Measurements from ENCODE around the gene CREM.

CREM gene

DNA sequence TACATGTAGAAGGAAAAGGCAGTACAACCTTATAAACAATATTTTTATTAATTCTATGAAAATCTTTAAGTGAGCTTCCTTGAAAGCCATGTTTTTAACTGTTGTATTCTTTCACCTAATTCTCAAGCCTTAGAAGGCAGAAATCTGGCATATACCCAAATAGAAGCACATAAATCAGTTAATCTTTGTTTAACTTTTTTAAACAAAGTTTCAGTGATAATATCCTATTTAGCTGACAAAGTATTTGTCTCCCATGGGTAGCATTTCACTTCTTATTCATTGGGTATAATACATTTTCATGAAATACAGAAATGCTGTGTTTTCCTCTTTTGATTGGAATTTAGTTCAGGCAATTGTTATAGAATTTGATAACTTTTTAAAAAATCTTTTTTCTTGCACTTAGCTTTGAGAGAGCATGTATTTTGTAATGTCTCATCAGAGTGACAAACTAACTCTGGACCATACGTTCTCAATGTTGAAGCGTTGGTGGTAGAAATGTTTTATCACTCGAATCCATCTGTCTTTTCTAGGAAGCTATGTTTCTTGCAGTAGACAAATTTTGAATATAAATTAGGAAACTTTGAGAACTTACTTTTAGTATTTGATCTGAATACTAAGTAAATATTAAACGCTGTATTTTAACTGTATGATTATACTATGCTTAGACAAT lies 78.1 kb downstream of the CREM start:
- DNase-seq, result no peak
- in situ Hi-C loops (cut with HindIII; ENCODE audit: low pct_ligation_motif_present, low sequenced_read_pairs), result no loop called here
- no peak overlapping the region for H3K4me3 ChIP-seq (ENCODE audit: low read depth, low read length)
- no peak overlapping the region for H3K27ac ChIP-seq
- no peaks in the 10 kb centered on the region for H3K36me3 ChIP-seq (replicated peaks)
- H3K27me3 ChIP-seq (replicated peaks), result no peaks in the 10 kb centered on the region
- TF ChIP-seq, protein P1, sequence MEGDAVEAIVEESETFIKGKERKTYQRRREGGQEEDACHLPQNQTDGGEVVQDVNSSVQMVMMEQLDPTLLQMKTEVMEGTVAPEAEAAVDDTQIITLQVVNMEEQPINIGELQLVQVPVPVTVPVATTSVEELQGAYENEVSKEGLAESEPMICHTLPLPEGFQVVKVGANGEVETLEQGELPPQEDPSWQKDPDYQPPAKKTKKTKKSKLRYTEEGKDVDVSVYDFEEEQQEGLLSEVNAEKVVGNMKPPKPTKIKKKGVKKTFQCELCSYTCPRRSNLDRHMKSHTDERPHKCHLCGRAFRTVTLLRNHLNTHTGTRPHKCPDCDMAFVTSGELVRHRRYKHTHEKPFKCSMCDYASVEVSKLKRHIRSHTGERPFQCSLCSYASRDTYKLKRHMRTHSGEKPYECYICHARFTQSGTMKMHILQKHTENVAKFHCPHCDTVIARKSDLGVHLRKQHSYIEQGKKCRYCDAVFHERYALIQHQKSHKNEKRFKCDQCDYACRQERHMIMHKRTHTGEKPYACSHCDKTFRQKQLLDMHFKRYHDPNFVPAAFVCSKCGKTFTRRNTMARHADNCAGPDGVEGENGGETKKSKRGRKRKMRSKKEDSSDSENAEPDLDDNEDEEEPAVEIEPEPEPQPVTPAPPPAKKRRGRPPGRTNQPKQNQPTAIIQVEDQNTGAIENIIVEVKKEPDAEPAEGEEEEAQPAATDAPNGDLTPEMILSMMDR (IDR thresholded peaks at IDR 0.05; ENCODE audit: low read depth, low read length, missing control alignments), result no peak

DNA sequence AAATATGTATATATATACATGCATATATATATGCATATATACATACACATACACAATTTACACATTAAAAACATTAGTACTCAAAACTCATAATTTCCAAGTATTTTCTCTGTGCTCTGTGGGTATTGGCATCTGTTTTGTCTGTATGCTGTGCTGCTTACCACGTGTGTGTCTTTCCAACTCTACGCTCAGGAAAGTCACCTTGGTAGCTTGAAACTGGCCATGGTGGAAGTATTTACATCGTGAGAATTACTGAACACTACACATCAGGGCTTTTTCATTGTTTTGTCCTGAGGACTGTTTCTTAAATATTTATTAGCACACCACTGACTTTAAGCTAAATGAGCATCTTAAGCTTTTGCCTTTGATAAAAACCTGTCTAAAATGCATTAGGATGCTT lies 79.6 kb downstream of the CREM start:
- Histone ChIP-seq H3K4me3 (ENCODE audit: low read depth, low read length) (no peak overlapping the region), H3K27me3 (replicated peaks) (no peaks in the 10 kb centered on the region), H3K36me3 (replicated peaks) (no peaks in the 10 kb centered on the region), H3K27ac (no peak overlapping the region)
- DNase-seq, result no peak
- in situ Hi-C loops (cut with HindIII; ENCODE audit: low pct_ligation_motif_present, low sequenced_read_pairs), result no loop called here
- TF ChIP-seq, protein P1 (IDR thresholded peaks at IDR 0.05; ENCODE audit: low read depth, low read length, missing control alignments), result no peak

DNA sequence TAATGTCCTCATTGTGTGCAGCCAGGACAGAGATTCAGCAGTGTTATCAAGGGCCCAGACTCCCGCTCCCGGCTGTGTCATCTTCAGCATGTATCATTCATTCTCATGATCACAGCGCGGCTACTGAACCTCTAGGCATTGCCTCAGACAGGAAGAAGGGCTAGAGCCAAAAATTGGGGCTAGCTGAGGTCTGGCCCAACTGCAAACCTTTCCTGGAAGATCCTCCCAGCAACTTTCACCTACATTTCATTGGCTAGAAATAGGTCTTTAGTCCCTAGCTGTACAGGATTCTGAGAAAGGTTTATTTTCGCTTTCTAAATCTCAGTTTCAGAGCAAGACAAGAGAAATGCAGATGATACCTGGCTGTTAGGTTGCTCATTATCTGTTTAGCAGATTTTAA lies 81.9 kb downstream of the CREM start:
- in situ Hi-C loops (cut with HindIII; ENCODE audit: low pct_ligation_motif_present, low sequenced_read_pairs), result no loop called here
- no peak for DNase-seq
- Histone ChIP-seq H3K27me3 (replicated peaks) (no peaks in the 10 kb centered on the region), H3K27ac (no peak overlapping the region), H3K36me3 (replicated peaks) (no peaks in the 10 kb centered on the region), H3K4me3 (ENCODE audit: low read depth, low read length) (no peak overlapping the region)
- TF ChIP-seq, protein P1 (IDR thresholded peaks at IDR 0.05; ENCODE audit: low read depth, low read length, missing control alignments), result no peak

DNA sequence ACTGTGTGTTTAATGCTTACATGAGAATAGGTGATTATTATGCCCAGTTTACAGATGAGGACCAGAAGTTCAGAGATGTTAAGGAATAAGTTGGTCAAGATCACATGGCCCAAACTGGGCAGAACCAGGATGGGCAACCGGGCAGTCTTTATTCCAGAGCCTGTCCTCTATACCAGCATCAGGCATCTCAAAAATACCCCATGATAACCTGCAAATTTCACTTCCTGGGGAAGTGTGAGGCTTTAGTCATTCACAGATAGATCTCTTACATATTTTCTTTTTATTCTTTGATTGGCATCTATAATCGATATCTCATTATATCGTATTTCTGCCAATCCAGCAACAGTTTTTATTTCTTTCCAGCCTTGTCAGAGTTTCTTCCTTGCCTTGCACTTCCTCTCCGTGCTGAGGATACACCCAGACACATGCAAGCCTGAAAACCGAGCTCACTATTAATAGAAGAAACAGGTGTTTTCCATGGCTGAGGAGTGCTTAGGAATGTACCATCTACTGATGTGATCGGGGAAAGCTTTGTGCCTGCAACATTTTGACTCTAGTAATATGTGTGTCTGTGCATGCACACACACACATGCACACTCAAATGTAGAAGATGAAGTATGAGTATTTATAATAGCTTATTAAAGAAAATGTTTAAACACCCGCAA lies 82.4 kb downstream of the CREM start:
- no peak overlapping the region for H3K4me3 ChIP-seq (ENCODE audit: low read depth, low read length)
- no peaks in the 10 kb centered on the region for H3K36me3 ChIP-seq (replicated peaks)
- H3K27ac ChIP-seq, result no peak overlapping the region
- in situ Hi-C loops (cut with HindIII; ENCODE audit: low pct_ligation_motif_present, low sequenced_read_pairs), result no loop called here
- TF ChIP-seq, protein P1 (IDR thresholded peaks at IDR 0.05; ENCODE audit: low read depth, low read length, missing control alignments), result no peak
- no peak for DNase-seq
- no peaks in the 10 kb centered on the region for H3K27me3 ChIP-seq (replicated peaks)

DNA sequence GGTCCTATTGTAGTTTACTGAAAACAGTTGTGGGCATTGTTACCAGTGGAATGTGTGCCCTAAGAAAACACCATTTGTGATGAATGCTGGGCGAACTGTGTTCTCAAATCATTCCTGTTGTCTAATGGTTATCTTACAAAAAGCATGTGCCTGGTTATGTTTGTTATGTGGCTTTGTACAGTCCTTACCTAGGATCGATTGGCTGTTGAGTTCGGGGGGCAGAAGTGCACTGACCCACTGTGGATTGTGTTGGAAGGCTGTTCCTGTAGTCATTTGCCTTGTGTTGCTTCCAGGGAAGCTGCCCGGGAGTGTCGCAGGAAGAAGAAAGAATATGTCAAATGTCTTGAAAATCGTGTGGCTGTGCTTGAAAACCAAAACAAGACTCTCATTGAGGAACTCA lies 84.3 kb downstream of the CREM start:
- H3K36me3 ChIP-seq (replicated peaks), result no peaks in the 10 kb centered on the region
- H3K27ac ChIP-seq, result no peak overlapping the region
- in situ Hi-C loops (cut with HindIII; ENCODE audit: low pct_ligation_motif_present, low sequenced_read_pairs), result no loop called here
- no peaks in the 10 kb centered on the region for H3K27me3 ChIP-seq (replicated peaks)
- DNase-seq, result no peak
- no peak overlapping the region for H3K4me3 ChIP-seq (ENCODE audit: low read depth, low read length)
- TF ChIP-seq, protein P1 (IDR thresholded peaks at IDR 0.05; ENCODE audit: low read depth, low read length, missing control alignments), result no peak

Data from brain microvascular endothelial cell (primary cell).